HG02678 (cell line): Measurements from ENCODE around the gene NOL9.

Experiments
- ATAC-seq: cut with Tn5 transposase; IDR thresholded peaks from one replicate; pipeline ENCODE4 v1.9.1; 2021; ENCODE audit warnings: mild to moderate bottlenecking, moderate library complexity; ENCODE audit not compliant: unreplicated experiment

The NOL9 gene

GRCh38 chr1:6473974-6474814 is 80.1 kb downstream of the NOL9 start:
- no peak for ATAC-seq

GRCh38 chr1:6473156-6473555 is 81.2 kb downstream of the NOL9 start:
- no peak for ATAC-seq

- no peak for ATAC-seq
Measured at GRCh38 chr1:6472391-6472790, 81.9 kb downstream of the NOL9 start.

GRCh38 chr1:6471970-6472368 is 82.3 kb downstream of the NOL9 start:
- ATAC-seq, result no peak
